ENCODE results near the gene HRAS.

- TF ChIP-seq ELF4 (IDR thresholded peaks at IDR 0.05), result no peak
- TF ChIP-seq CTBP1 (IDR thresholded peaks at IDR 0.05; ENCODE audit: borderline replicate concordance), result no peak
- TF ChIP-seq FOXA1 (IDR thresholded peaks at IDR 0.05), result no peak
Measured at GRCh38 chr11:581752-582151, 46.4 kb upstream of the HRAS start.

Measured in HEK293T (cell line).